CD4-positive, alpha-beta T cell treated with Interleukin-1 beta for 1 hour (primary cell): ENCODE data around the gene NBPF11.
A peak's percentile ranks its signal among the peaks of the same experiment; 100 is the strongest.
"Not testable (repeated sequence)": the region's sequence is repeated elsewhere in the genome, so short reads cannot be mapped to it uniquely, and the experiment has no call there.

ENCODE experiments used
- DNase-seq, 2 donors: peaks; one replicate each; pipeline ENCODE4 v3.0.0-alpha.2; 2020 to 2022

The NBPF11 gene

GRCh38 chr1:148150014-148150413, 2.1 kb downstream of the NBPF11 start:
- DNase-seq, result not testable (repeated sequence)

- not testable (repeated sequence) for DNase-seq
Measured at GRCh38 chr1:148149050-148149815, 2.8 kb downstream of the NBPF11 start.

GRCh38 chr1:148147052-148147838, 4.8 kb downstream of the NBPF11 start:
- not testable (repeated sequence) for DNase-seq

- DNase-seq, result not testable (repeated sequence)
Measured at GRCh38 chr1:148146191-148146997, 5.7 kb downstream of the NBPF11 start.

GRCh38 chr1:148143223-148143622, 8.9 kb downstream of the NBPF11 start:
- not testable (repeated sequence) for DNase-seq

- not testable (repeated sequence) for DNase-seq
Measured at GRCh38 chr1:148141936-148142335, 10.1 kb downstream of the NBPF11 start.

- DNase-seq, result not testable (repeated sequence)
Measured at GRCh38 chr1:148138606-148139005, 13.5 kb downstream of the NBPF11 start.

- not testable (repeated sequence) for DNase-seq
Measured at GRCh38 chr1:148122341-148122740, 29.7 kb downstream of the NBPF11 start.

GRCh38 chr1:148120395-148120794, 31.7 kb downstream of the NBPF11 start:
- DNase-seq, result not testable (repeated sequence)

- DNase-seq, result not testable (repeated sequence)
Measured at GRCh38 chr1:148095732-148096131, 56.3 kb downstream of the NBPF11 start.

GRCh38 chr1:148086196-148086595, 65.9 kb downstream of the NBPF11 start:
- DNase-seq, result not testable (repeated sequence)

- DNase-seq, result not testable (repeated sequence)
Measured at GRCh38 chr1:148081205-148081604, 70.9 kb downstream of the NBPF11 start.

GRCh38 chr1:148078632-148079519, 73.2 kb downstream of the NBPF11 start:
- DNase-seq, result not testable (repeated sequence)

GRCh38 chr1:148078090-148078489, 74.0 kb downstream of the NBPF11 start:
- not testable (repeated sequence) for DNase-seq

GRCh38 chr1:148077458-148077857, 74.6 kb downstream of the NBPF11 start:
- DNase-seq, result not testable (repeated sequence)

GRCh38 chr1:148073392-148073791, 78.7 kb downstream of the NBPF11 start:
- DNase-seq, result not testable (repeated sequence)

GRCh38 chr1:148068606-148069005, 83.5 kb downstream of the NBPF11 start:
- DNase-seq, result not testable (repeated sequence)

GRCh38 chr1:148068201-148068600, 83.9 kb downstream of the NBPF11 start:
- DNase-seq, result not testable (repeated sequence)

- not testable (repeated sequence) for DNase-seq
Measured at GRCh38 chr1:148060294-148060701, 91.8 kb downstream of the NBPF11 start.

- DNase-seq, result peak in 1 of 2 donors; percentile 19
Measured at GRCh38 chr1:148057384-148057783, 94.7 kb downstream of the NBPF11 start.
